ACC112 (cell line): ENCODE results near the gene TTLL10.

Experiments
- H2AFZ ChIP-seq: fragments of 200-600 bp; sonication (generic); one replicate; pipeline ENCODE4 v1.6.0; 2017; ENCODE audit warnings: antibody characterized with exemption, low read length; ENCODE audit not compliant: unreplicated experiment
- H3K27ac ChIP-seq: fragments of 200-600 bp; sonication (generic); 2 replicates; pipeline ENCODE4 v1.5.1; 2014; ENCODE audit warnings: low read depth, mild to moderate bottlenecking, antibody characterized with exemption, low read length, moderate library complexity
- H3K27me3 ChIP-seq: fragments of 200-600 bp; sonication (generic); 2 replicates; pipeline ENCODE4 v1.6.1; 2014; ENCODE audit warnings: mild to moderate bottlenecking, antibody characterized with exemption, low read length, moderate library complexity, mixed read lengths; ENCODE audit not compliant: insufficient read depth
- H3K36me3 ChIP-seq: fragments of 200-600 bp; sonication (generic); 2 replicates; pipeline ENCODE4 v1.6.1; 2016; ENCODE audit warnings: mild to moderate bottlenecking, antibody characterized with exemption, low read length, moderate library complexity, mixed read lengths; ENCODE audit not compliant: insufficient read depth
- H3K4me1 ChIP-seq: fragments of 200-600 bp; sonication (generic); one replicate; pipeline ENCODE4 v1.6.1; 2016; ENCODE audit warnings: low read length, mixed read lengths; ENCODE audit not compliant: insufficient read depth, unreplicated experiment, control insufficient read depth
- H3K4me3 ChIP-seq: fragments of 200-600 bp; sonication (generic); 2 replicates; pipeline ENCODE4 v1.5.1; 2014; ENCODE audit warnings: mild to moderate bottlenecking, low read depth, low read length
- H3K79me2 ChIP-seq: fragments of 200-600 bp; sonication (generic); one replicate; pipeline ENCODE4 v1.6.0; 2016; ENCODE audit warnings: low read length; ENCODE audit not compliant: control insufficient read depth, unreplicated experiment, insufficient read depth

The TTLL10 gene

GRCh38 chr1:1132042-1132950 lies 41.4 kb upstream of the TTLL10 start:
- Histone ChIP-seq H2AFZ (no peak overlapping the region), H3K4me1 (no peaks in the 10 kb centered on the region), H3K27ac (no peak overlapping the region), H3K36me3 (no peaks in the 10 kb centered on the region), H3K79me2 (no peaks in the 10 kb centered on the region), H3K4me3 (no peak overlapping the region), H3K27me3 (no peaks in the 10 kb centered on the region)

GRCh38 chr1:1132956-1133750 lies 40.5 kb upstream of the TTLL10 start:
- Histone ChIP-seq H3K36me3 (no peaks in the 10 kb centered on the region), H3K4me3 (no peak overlapping the region), H2AFZ (no peak overlapping the region), H3K27ac (no peak overlapping the region), H3K27me3 (no peaks in the 10 kb centered on the region), H3K79me2 (no peaks in the 10 kb centered on the region), H3K4me1 (no peaks in the 10 kb centered on the region)

- Histone ChIP-seq H3K36me3 (no peaks in the 10 kb centered on the region), H3K4me3 (no peak overlapping the region), H3K27ac (no peak overlapping the region), H3K27me3 (no peaks in the 10 kb centered on the region), H3K79me2 (no peaks in the 10 kb centered on the region), H2AFZ (no peak overlapping the region), H3K4me1 (no peaks in the 10 kb centered on the region)
These were observed 39.2 kb upstream of the TTLL10 start for GRCh38 chr1:1134300-1134970.

- no peaks in the 10 kb centered on the region for H3K4me1 ChIP-seq
- H3K4me3 ChIP-seq = no peak overlapping the region
- H3K27ac ChIP-seq = no peak overlapping the region
- no peaks in the 10 kb centered on the region for H3K79me2 ChIP-seq
- no peaks in the 10 kb centered on the region for H3K27me3 ChIP-seq
- H2AFZ ChIP-seq = no peak overlapping the region
- H3K36me3 ChIP-seq = no peaks in the 10 kb centered on the region
These were observed 38.1 kb upstream of the TTLL10 start for GRCh38 chr1:1135339-1136136.

DNA sequence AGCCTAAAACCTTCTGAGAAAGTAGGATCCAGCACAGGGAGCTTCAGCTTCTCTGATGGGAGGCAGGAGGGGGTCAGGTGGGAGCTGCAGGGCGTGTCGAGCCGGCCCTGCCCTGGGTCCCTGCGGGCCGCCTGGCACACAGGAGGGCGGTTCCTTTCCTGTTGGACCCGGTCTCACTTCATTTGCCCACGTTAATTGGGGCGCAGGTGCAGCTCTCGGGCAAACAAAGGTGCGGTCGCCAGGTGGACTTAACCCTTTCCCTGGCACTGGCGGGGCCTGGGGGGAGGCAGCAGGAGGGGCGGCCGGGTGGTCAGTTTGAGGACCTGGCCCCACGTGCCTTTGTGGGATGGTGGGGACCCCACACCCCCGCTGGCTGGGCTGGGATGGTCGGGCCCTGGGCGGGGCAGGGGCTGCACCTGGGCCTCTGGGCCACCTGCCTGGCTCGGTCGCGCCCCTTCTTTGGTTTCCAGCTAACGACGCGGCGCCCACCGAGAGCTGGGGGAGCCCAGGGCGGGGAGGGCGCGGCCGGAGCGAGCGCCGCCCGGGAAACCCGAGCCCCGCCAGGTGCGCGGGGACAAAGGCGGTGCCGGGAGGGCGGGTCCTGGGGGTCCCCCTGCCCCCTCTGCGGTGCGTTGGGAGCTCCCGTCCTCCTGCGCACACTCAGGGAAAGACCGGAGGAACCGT lies 37.0 kb upstream of the TTLL10 start:
- no peak overlapping the region for H3K27ac ChIP-seq
- no peaks in the 10 kb centered on the region for H3K79me2 ChIP-seq
- H3K4me1 ChIP-seq = no peaks in the 10 kb centered on the region
- H3K36me3 ChIP-seq = no peaks in the 10 kb centered on the region
- H3K4me3 ChIP-seq = no peak overlapping the region
- no peak overlapping the region for H2AFZ ChIP-seq
- H3K27me3 ChIP-seq = no peaks in the 10 kb centered on the region

GRCh38 chr1:1137256-1138045 lies 36.2 kb upstream of the TTLL10 start:
- Histone ChIP-seq H3K4me3 (no peak overlapping the region), H2AFZ (no peak overlapping the region), H3K79me2 (no peaks in the 10 kb centered on the region), H3K27ac (no peak overlapping the region), H3K27me3 (no peaks in the 10 kb centered on the region), H3K4me1 (no peaks in the 10 kb centered on the region), H3K36me3 (no peaks in the 10 kb centered on the region)

- Histone ChIP-seq H2AFZ (no peak overlapping the region), H3K4me3 (no peak overlapping the region), H3K36me3 (no peaks in the 10 kb centered on the region), H3K27me3 (no peaks in the 10 kb centered on the region), H3K4me1 (no peaks in the 10 kb centered on the region), H3K27ac (no peak overlapping the region), H3K79me2 (no peaks in the 10 kb centered on the region)
These were observed 33.0 kb upstream of the TTLL10 start for GRCh38 chr1:1140673-1141072.

DNA sequence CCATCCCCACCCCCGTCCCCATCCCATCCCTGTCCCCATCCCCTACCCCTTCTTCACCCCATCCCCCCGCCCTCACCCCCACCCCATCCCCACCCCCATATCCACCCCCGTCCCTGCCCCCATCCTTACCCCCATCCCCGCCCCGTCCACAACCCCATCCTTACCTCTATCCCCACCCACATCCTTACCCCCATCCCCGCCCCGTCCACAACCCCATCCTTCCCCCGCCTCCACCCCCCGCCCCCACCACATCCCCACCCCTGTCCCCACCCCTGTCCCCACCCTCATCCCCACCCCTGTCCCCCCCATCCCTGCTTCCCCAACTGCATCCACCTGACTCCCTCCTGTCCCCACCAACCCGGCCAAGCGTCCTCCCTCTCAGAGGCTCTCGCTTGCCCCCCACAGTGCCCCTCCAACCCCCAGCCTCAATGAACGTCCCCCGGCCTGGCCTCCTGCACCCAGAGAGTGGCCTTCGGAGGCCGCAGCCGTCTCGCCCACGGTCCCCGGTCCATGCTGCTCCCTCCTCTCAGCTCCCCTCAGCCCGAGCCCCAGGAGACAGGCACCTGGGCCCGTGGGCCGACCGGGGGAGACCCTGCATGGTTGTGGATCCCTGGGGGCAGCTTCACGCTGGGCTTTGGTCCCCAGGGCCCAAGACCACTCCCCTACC lies 32.3 kb upstream of the TTLL10 start:
- H3K27me3 ChIP-seq = no peaks in the 10 kb centered on the region
- H3K4me1 ChIP-seq = no peaks in the 10 kb centered on the region

GRCh38 chr1:1141911-1142250 lies 31.8 kb upstream of the TTLL10 start:
- H3K36me3 ChIP-seq = no peaks in the 10 kb centered on the region
- H3K79me2 ChIP-seq = no peaks in the 10 kb centered on the region
- no peaks in the 10 kb centered on the region for H3K27me3 ChIP-seq
- H2AFZ ChIP-seq = no peak overlapping the region
- H3K27ac ChIP-seq = no peak overlapping the region
- H3K4me3 ChIP-seq = no peak overlapping the region
- H3K4me1 ChIP-seq = no peaks in the 10 kb centered on the region

More for the DNA sequence above, 32.3 kb upstream of the TTLL10 start:
- Histone ChIP-seq H3K27ac (no peak overlapping the region), H3K36me3 (no peaks in the 10 kb centered on the region), H3K4me3 (no peak overlapping the region), H2AFZ (no peak overlapping the region), H3K79me2 (no peaks in the 10 kb centered on the region)
